Measurements from ENCODE around the gene BRWD1. TPM values are rescaled to one million over a fixed set of nuclear protein-coding genes. Genes with fewer than 3 reads are reported as not detected.

Gene BRWD1
- total and polyA plus RNA-seq, 2 of the 13 experiments (the other 11 are each of a cell fraction or from before 2014, with no cell fraction given), result 13.9 to 28.0 TPM

- TF ChIP-seq E2F2 (CRISPR knock-in tag; IDR thresholded peaks at IDR 0.05; ENCODE audit: borderline replicate concordance) (no peak), MYNN (CRISPR knock-in tag; IDR thresholded peaks at IDR 0.05; ENCODE audit: low read depth) (peak; percentile 82), MTA1 (CRISPR knock-in tag; IDR thresholded peaks at IDR 0.05; ENCODE audit: borderline replicate concordance) (peak; percentile 53; the same call in 1 of the 2 replicates), PAXIP1 (CRISPR knock-in tag; conservative IDR thresholded peaks at IDR 0.05) (peak; percentile 23; the same call in 1 of the 2 replicates), KMT2A (CRISPR knock-in tag; IDR thresholded peaks at IDR 0.05) (0 out of 2 replicates have a peak, but pooled peaks have one; percentile 42), ZSCAN31 (CRISPR knock-in tag; IDR thresholded peaks at IDR 0.05; ENCODE audit: low read depth) (0 out of 2 replicates have a peak, but pooled peaks have one; percentile 33), ARNTL (CRISPR knock-in tag; IDR thresholded peaks at IDR 0.05) (no peak), HNRNPK (IDR thresholded peaks at IDR 0.05; ENCODE audit: low read depth, low read length, poor library complexity, severe bottlenecking) (no peak), ARID2 (CRISPR knock-in tag; IDR thresholded peaks at IDR 0.05; ENCODE audit: borderline replicate concordance) (no peak), MEIS1 (CRISPR knock-in tag; IDR thresholded peaks at IDR 0.05; ENCODE audit: borderline replicate concordance) (peak; percentile 65; the same call in 1 of the 2 replicates), KDM3A (CRISPR knock-in tag; IDR thresholded peaks at IDR 0.05; ENCODE audit: low read depth) (0 out of 2 replicates have a peak, but pooled peaks have one; percentile 45), HNRNPLL (IDR thresholded peaks at IDR 0.05; ENCODE audit: low read depth, low read length, poor library complexity, severe bottlenecking) (peak; percentile 71), CREB1 (IDR thresholded peaks at IDR 0.05) (no peak), CREB1 (CRISPR knock-in tag; IDR thresholded peaks at IDR 0.05) (0 out of 2 replicates have a peak, but pooled peaks have one; percentile 22), ZNF235 (CRISPR knock-in tag; IDR thresholded peaks at IDR 0.05; ENCODE audit: borderline replicate concordance) (peak; percentile 70; the same call in 1 of the 2 replicates), ZNF354B (CRISPR knock-in tag; IDR thresholded peaks at IDR 0.05) (no peak), JARID2 (CRISPR knock-in tag; IDR thresholded peaks at IDR 0.05; ENCODE audit: insufficient replicate concordance) (peak; percentile 41), DDIT3 (CRISPR knock-in tag; IDR thresholded peaks at IDR 0.05) (no peak), ZSCAN9 (CRISPR knock-in tag; IDR thresholded peaks at IDR 0.05; ENCODE audit: borderline replicate concordance) (peak; percentile 82; the same call in 1 of the 2 replicates), NFYC (CRISPR knock-in tag; IDR thresholded peaks at IDR 0.05) (peak; percentile 87)
- TF ChIP-seq, protein P1, sequence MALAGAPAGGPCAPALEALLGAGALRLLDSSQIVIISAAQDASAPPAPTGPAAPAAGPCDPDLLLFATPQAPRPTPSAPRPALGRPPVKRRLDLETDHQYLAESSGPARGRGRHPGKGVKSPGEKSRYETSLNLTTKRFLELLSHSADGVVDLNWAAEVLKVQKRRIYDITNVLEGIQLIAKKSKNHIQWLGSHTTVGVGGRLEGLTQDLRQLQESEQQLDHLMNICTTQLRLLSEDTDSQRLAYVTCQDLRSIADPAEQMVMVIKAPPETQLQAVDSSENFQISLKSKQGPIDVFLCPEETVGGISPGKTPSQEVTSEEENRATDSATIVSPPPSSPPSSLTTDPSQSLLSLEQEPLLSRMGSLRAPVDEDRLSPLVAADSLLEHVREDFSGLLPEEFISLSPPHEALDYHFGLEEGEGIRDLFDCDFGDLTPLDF (CRISPR knock-in tag; IDR thresholded peaks at IDR 0.05), result peak; percentile 37; the same call in 1 of the 2 replicates
These were observed 36.0 kb upstream of the BRWD1 start (continued) for GRCh38 chr21:39349211-39350093.
